OCI-LY1 (cell line): ENCODE results near the gene BACH2.

Experiments used
- H2AFZ ChIP-seq: fragments of 200-600 bp; sonication (generic), shearing (Covaris generic); 2 replicates; pipeline ENCODE4 v1.6.0; 2014; ENCODE audit warnings: antibody characterized with exemption, mild to moderate bottlenecking, low read length
- H3F3A ChIP-seq: fragments of 200-600 bp; sonication (generic), shearing (Covaris generic); 2 replicates; pipeline ENCODE4 v1.6.0; 2014; ENCODE audit warnings: mild to moderate bottlenecking, antibody characterized with exemption, low read length, moderate library complexity; ENCODE audit not compliant: insufficient read depth
- H3K27ac ChIP-seq: fragments of 200-600 bp; sonication (generic); 2 replicates; pipeline ENCODE4 v1.5.1; 2014; ENCODE audit warnings: low read length, mixed run types, mild to moderate bottlenecking, low read depth; ENCODE audit not compliant: poor library complexity, severe bottlenecking
- H3K27me3 ChIP-seq: fragments of 200-600 bp; sonication (generic); 2 replicates; pipeline ENCODE4 v1.6.0; 2014; ENCODE audit warnings: antibody characterized with exemption, mild to moderate bottlenecking, low read length, moderate library complexity; ENCODE audit not compliant: insufficient read depth
- H3K36me3 ChIP-seq: fragments of 200-600 bp; sonication (generic); 2 replicates; pipeline ENCODE4 v1.6.1; 2014; ENCODE audit warnings: mild to moderate bottlenecking, antibody characterized with exemption, low read length, moderate library complexity, mixed read lengths; ENCODE audit not compliant: insufficient read depth
- H3K4me1 ChIP-seq: fragments of 200-600 bp; sonication (generic); 2 replicates; pipeline ENCODE4 v1.5.1; 2014; ENCODE audit warnings: mild to moderate bottlenecking, low read length, moderate library complexity; ENCODE audit not compliant: insufficient read depth, severe bottlenecking
- H3K4me2 ChIP-seq: fragments of 200-600 bp; sonication (generic), shearing (Covaris generic); 2 replicates; pipeline ENCODE4 v1.6.1; 2014; ENCODE audit warnings: low read length
- H3K4me3 ChIP-seq: fragments of 200-600 bp; sonication (generic); 2 replicates; pipeline ENCODE4 v1.5.1; 2014; ENCODE audit warnings: low read length, low read depth, mild to moderate bottlenecking, mixed read lengths; ENCODE audit not compliant: poor library complexity, severe bottlenecking
- H3K79me2 ChIP-seq: fragments of 200-600 bp; shearing (Covaris generic); 2 replicates; pipeline ENCODE4 v1.6.1; 2016; ENCODE audit warnings: mixed run types, low read length, mixed read lengths; ENCODE audit not compliant: insufficient read depth
- H3K9ac ChIP-seq: fragments of 200-600 bp; sonication (generic), shearing (Covaris generic); 2 replicates; pipeline ENCODE4 v1.6.1; 2014; ENCODE audit warnings: mild to moderate bottlenecking, low read length, mixed read lengths
- H3K9me2 ChIP-seq: fragments of 200-600 bp; sonication (generic), shearing (Covaris generic); 2 replicates; pipeline ENCODE4 v1.6.1; 2014; ENCODE audit warnings: low read depth, mild to moderate bottlenecking, low read length, mixed read lengths
- H3K9me3 ChIP-seq: fragments of 200-600 bp; shearing (Covaris generic); 2 replicates; pipeline ENCODE4 v1.6.1; 2014; ENCODE audit warnings: low read length, mixed read lengths
- H4K20me1 ChIP-seq: fragments of 200-600 bp; sonication (generic), shearing (Covaris generic); 2 replicates; pipeline ENCODE4 v1.6.0; 2016; ENCODE audit warnings: mild to moderate bottlenecking, low read length; ENCODE audit not compliant: insufficient read depth
- CTCF ChIP-seq: fragments of 200-600 bp; sonication (generic), shearing (Covaris generic); IDR thresholded peaks from 2 replicates; pipeline ENCODE4 v1.5.1; 2017; ENCODE audit warnings: mild to moderate bottlenecking, antibody characterized with exemption, low read length, moderate library complexity, mixed read lengths
- EZH2 ChIP-seq: fragments of 200-600 bp; sonication (generic), shearing (Covaris generic); IDR thresholded peaks from 2 replicates; pipeline ENCODE4 v1.8.0; 2017; ENCODE audit warnings: borderline replicate concordance, mixed run types, mild to moderate bottlenecking, antibody characterized with exemption, low read length, moderate library complexity, mixed read lengths

Gene BACH2

GRCh38 chr6:90250405-90250804, 46.2 kb downstream of the BACH2 start:
- H3F3A ChIP-seq: peaks cover 7% of the 10 kb centered on the region
- H3K9me3 ChIP-seq: no peaks in the 10 kb centered on the region
- no peaks in the 10 kb centered on the region for H3K9me2 ChIP-seq
- no peak overlapping the region for H3K4me2 ChIP-seq
- peaks cover 97% of the 10 kb centered on the region for H3K79me2 ChIP-seq
- peaks cover 45% of the 10 kb centered on the region for H3K4me1 ChIP-seq
- peak overlapping the region; percentile 69 for H3K27ac ChIP-seq
- H3K36me3 ChIP-seq: peaks cover 88% of the 10 kb centered on the region
- H3K27me3 ChIP-seq: no peaks in the 10 kb centered on the region
- peaks cover 3% of the 10 kb centered on the region; the same call in 1 of the 2 replicates for H4K20me1 ChIP-seq
- H3K4me3 ChIP-seq: no peak overlapping the region
- H3K9ac ChIP-seq: no peak overlapping the region
- TF ChIP-seq CTCF (no peak), EZH2 (no peak)
- H2AFZ ChIP-seq: no peak overlapping the region

GRCh38 chr6:90249458-90249857, 47.2 kb downstream of the BACH2 start:
- Histone ChIP-seq H4K20me1 (0 out of 2 replicates have a peak, but pooled peaks cover 3% of the 10 kb centered on the region), H3K27me3 (no peaks in the 10 kb centered on the region), H3K4me2 (no peak overlapping the region), H3F3A (peaks cover 7% of the 10 kb centered on the region), H3K79me2 (peaks cover 97% of the 10 kb centered on the region), H3K27ac (no peak overlapping the region), H3K9me3 (no peaks in the 10 kb centered on the region), H3K9ac (no peak overlapping the region), H3K4me1 (peaks cover 36% of the 10 kb centered on the region), H3K36me3 (peaks cover 90% of the 10 kb centered on the region), H3K9me2 (no peaks in the 10 kb centered on the region), H2AFZ (no peak overlapping the region), H3K4me3 (no peak overlapping the region)
- no peak for TF ChIP-seq CTCF

GRCh38 chr6:90249034-90249433, 47.6 kb downstream of the BACH2 start:
- no peak overlapping the region for H2AFZ ChIP-seq
- no peak overlapping the region for H3K4me3 ChIP-seq
- H3K4me1 ChIP-seq: peaks cover 34% of the 10 kb centered on the region
- H3K27ac ChIP-seq: no peak overlapping the region
- H3K4me2 ChIP-seq: no peak overlapping the region
- H3K9me3 ChIP-seq: no peaks in the 10 kb centered on the region
- H3K9me2 ChIP-seq: no peaks in the 10 kb centered on the region
- H3K36me3 ChIP-seq: peaks cover 94% of the 10 kb centered on the region
- TF ChIP-seq EZH2: no peak
- no peak for TF ChIP-seq CTCF
- H3K79me2 ChIP-seq: peaks cover 96% of the 10 kb centered on the region
- H3F3A ChIP-seq: peaks cover 7% of the 10 kb centered on the region
- H3K27me3 ChIP-seq: no peaks in the 10 kb centered on the region
- H4K20me1 ChIP-seq: 0 out of 2 replicates have a peak, but pooled peaks cover 3% of the 10 kb centered on the region
- H3K9ac ChIP-seq: no peak overlapping the region
